ENCODE data around the gene FAM120AOS.

The FAM120AOS gene

GRCh38 chr9:93435386-93435785 is 18.0 kb downstream of the FAM120AOS start:
- Histone ChIP-seq H3K9me2 (replicated peaks; ENCODE audit: insufficient read depth, low read length) (no peaks in the 10 kb centered on the region), H2AFZ (ENCODE audit: low read depth, low read length, severe bottlenecking) (no peak overlapping the region), H3K79me2 (ENCODE audit: insufficient read depth, low read length) (no peaks in the 10 kb centered on the region), H3K9me3 (ENCODE audit: insufficient read depth, low read length) (no peaks in the 10 kb centered on the region), H3K4me3 (ENCODE audit: insufficient read depth, low read length, poor library complexity, severe bottlenecking) (no peak overlapping the region), H3K4me2 (ENCODE audit: low read depth, low read length, poor library complexity, severe bottlenecking) (no peak overlapping the region), H3F3A (ENCODE audit: insufficient read depth) (no peaks in the 10 kb centered on the region), H3K9ac (ENCODE audit: low read length) (no peak overlapping the region), H3K27me3 (ENCODE audit: low read length) (no peaks in the 10 kb centered on the region), H3K36me3 (ENCODE audit: low read length) (no peaks in the 10 kb centered on the region), H3K27ac (ENCODE audit: low read depth, low read length) (no peak overlapping the region), H4K20me1 (ENCODE audit: low read depth, low read length) (no peaks in the 10 kb centered on the region)
- no peak for TF ChIP-seq EZH2phosphoT487 (conservative IDR thresholded peaks at IDR 0.05; ENCODE audit: low read length)
- TF ChIP-seq CTCF (IDR thresholded peaks at IDR 0.05; ENCODE audit: insufficient read depth, low read length, poor library complexity, severe bottlenecking) = no peak

DNA sequence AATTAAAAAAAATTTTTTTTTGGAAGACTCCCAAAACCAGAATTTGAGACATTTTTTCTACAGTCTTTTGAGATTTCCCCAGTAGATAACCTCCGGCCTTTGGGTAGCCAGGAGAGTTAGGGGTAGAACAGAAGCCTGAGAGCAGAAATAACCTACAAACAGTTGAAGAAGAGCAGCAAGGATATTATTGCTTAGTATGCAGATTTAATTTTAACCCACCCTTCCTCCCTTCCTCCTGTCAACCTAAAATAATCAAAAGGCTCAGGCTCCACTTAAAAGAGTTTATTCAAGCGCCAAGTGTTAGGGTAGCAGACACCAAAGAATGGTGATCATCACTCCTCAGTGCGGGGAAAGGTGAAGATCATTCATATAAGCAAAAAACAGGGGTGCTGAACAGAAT is 19.3 kb downstream of the FAM120AOS start:
- H3K36me3 ChIP-seq (ENCODE audit: low read length) = no peaks in the 10 kb centered on the region
- H3K4me3 ChIP-seq (ENCODE audit: insufficient read depth, low read length, poor library complexity, severe bottlenecking) = no peak overlapping the region
- H2AFZ ChIP-seq (ENCODE audit: low read depth, low read length, severe bottlenecking) = no peak overlapping the region
- no peaks in the 10 kb centered on the region for H3K9me2 ChIP-seq (replicated peaks; ENCODE audit: insufficient read depth, low read length)
- no peaks in the 10 kb centered on the region for H3K79me2 ChIP-seq (ENCODE audit: insufficient read depth, low read length)
- no peaks in the 10 kb centered on the region for H3K27me3 ChIP-seq (ENCODE audit: low read length)
- no peak overlapping the region for H3K9ac ChIP-seq (ENCODE audit: low read length)
- TF ChIP-seq EZH2phosphoT487 (conservative IDR thresholded peaks at IDR 0.05; ENCODE audit: low read length) (no peak), CTCF (IDR thresholded peaks at IDR 0.05; ENCODE audit: insufficient read depth, low read length, poor library complexity, severe bottlenecking) (no peak)
- H3F3A ChIP-seq (ENCODE audit: insufficient read depth) = no peaks in the 10 kb centered on the region
- no peaks in the 10 kb centered on the region for H4K20me1 ChIP-seq (ENCODE audit: low read depth, low read length)
- no peak overlapping the region for H3K27ac ChIP-seq (ENCODE audit: low read depth, low read length)
- no peaks in the 10 kb centered on the region for H3K9me3 ChIP-seq (ENCODE audit: insufficient read depth, low read length)
- no peak overlapping the region for H3K4me2 ChIP-seq (ENCODE audit: low read depth, low read length, poor library complexity, severe bottlenecking)

GRCh38 chr9:93432964-93433363 is 20.4 kb downstream of the FAM120AOS start:
- H3K27me3 ChIP-seq (ENCODE audit: low read length) = no peaks in the 10 kb centered on the region
- no peaks in the 10 kb centered on the region for H4K20me1 ChIP-seq (ENCODE audit: low read depth, low read length)
- no peaks in the 10 kb centered on the region for H3K9me2 ChIP-seq (replicated peaks; ENCODE audit: insufficient read depth, low read length)
- H3K27ac ChIP-seq (ENCODE audit: low read depth, low read length) = no peak overlapping the region
- no peak overlapping the region for H3K4me2 ChIP-seq (ENCODE audit: low read depth, low read length, poor library complexity, severe bottlenecking)
- no peaks in the 10 kb centered on the region for H3K36me3 ChIP-seq (ENCODE audit: low read length)
- H3K9me3 ChIP-seq (ENCODE audit: insufficient read depth, low read length) = no peaks in the 10 kb centered on the region
- no peak overlapping the region for H3K9ac ChIP-seq (ENCODE audit: low read length)
- H3K79me2 ChIP-seq (ENCODE audit: insufficient read depth, low read length) = no peaks in the 10 kb centered on the region
- H2AFZ ChIP-seq (ENCODE audit: low read depth, low read length, severe bottlenecking) = no peak overlapping the region
- no peaks in the 10 kb centered on the region for H3F3A ChIP-seq (ENCODE audit: insufficient read depth)
- no peak overlapping the region for H3K4me3 ChIP-seq (ENCODE audit: insufficient read depth, low read length, poor library complexity, severe bottlenecking)
- TF ChIP-seq EZH2phosphoT487 (conservative IDR thresholded peaks at IDR 0.05; ENCODE audit: low read length) = no peak
- no peak for TF ChIP-seq CTCF (IDR thresholded peaks at IDR 0.05; ENCODE audit: insufficient read depth, low read length, poor library complexity, severe bottlenecking)
